Right cardiac atrium (tissue), 5 donors: Measurements from ENCODE around the gene PRRG1. TPM values are rescaled to one million over a fixed set of nuclear protein-coding genes. Genes with fewer than 3 reads are reported as not detected.
"Not testable (repeated sequence)": the region's sequence is repeated elsewhere in the genome, so short reads cannot be mapped to it uniquely, and the experiment has no call there.

Experiments used
- ATAC-seq, 2 donors: fragments of 200-7000 bp; cut with Tn5 transposase; one replicate each; pipeline versions ENCODE4 v1.8.0 to v1.9.1; 2020; ENCODE audit warnings: moderate library complexity in 2 of 2, mild to moderate bottlenecking in 1 of 2
- DNase-seq, 3 donors: peaks; one replicate each; pipeline ENCODE4 v3.0.0-alpha.2; 2020
- H3K27ac ChIP-seq: one replicate; pipeline ENCODE4 v1.5.1; 2013; ENCODE audit warnings: mild to moderate bottlenecking, low read length, control low read depth, moderate library complexity
- H3K27me3 ChIP-seq: one replicate; pipeline ENCODE4 v1.6.1; 2013; ENCODE audit not compliant: control insufficient read depth, insufficient read depth
- H3K4me1 ChIP-seq: one replicate; pipeline ENCODE4 v1.6.1; 2013; ENCODE audit warnings: low read length; ENCODE audit not compliant: control insufficient read depth, insufficient read depth
- H3K4me3 ChIP-seq: one replicate; pipeline ENCODE4 v1.5.1; 2013; ENCODE audit warnings: low read length, control low read depth
- H3K9me3 ChIP-seq: one replicate; pipeline ENCODE4 v1.6.1; 2013; ENCODE audit warnings: low read length; ENCODE audit not compliant: control insufficient read depth
- WGBS: extraction: QIAGEN DNeasy Blood & Tissue Kit; methylation state at CpG from one replicate; pipeline ENCODE4 v1.1.7; 2013; 5-methylcytosine and 5-hydroxymethylcytosine counted together
- intact Hi-C, 4 donors: fragments of 100-400 bp; cut with DNase I; formaldehyde crosslinking; loops; one replicate each; pipeline versions ENCODE4 v1.11.0 to v1.14.0; 2022 to 2023
- polyA plus RNA-seq: library from polyadenylated mRNA; stranded (reverse); fragments of 200-250 nt; gene quantifications from one replicate; pipeline ENCODE4 v1.2.3, GENCODE V29; 2013
- total RNA-seq, 4 donors: library from RNA; stranded (reverse); fragmentation: NEBNext Ultra II Directional; extraction: Animal tissue kit (Norgen Biotek cat#: 25700); gene quantifications; one replicate each; pipeline ENCODE4 v1.2.1, GENCODE V29; 2021
- donor health status: healthy with polysubstance abuse.
- donor health status: DM: no; HTN: yes; CAD: no.
- donor health status: DM: no; HTN: no; CAD: no.
- donor health status: DM: no; HTN: yes; CAD: no; lungs with severe emphysema.
- donor health status: DM: yes; HTN: yes; CAD: no.

PRRG1 gene
- total and polyA plus RNA-seq, 5 donors: 6.1 to 15.2 (median 12.0) TPM

GRCh38 chrX:37470711-37471110 lies 121.5 kb downstream of the PRRG1 start:
- DNase-seq (no peak), ATAC-seq (no peak)
- no peak overlapping the region for H3K4me3 ChIP-seq
- H3K4me1 ChIP-seq: no peaks in the 10 kb centered on the region
- 90% methylated on average over 3 of the region's 3 CpGs for WGBS
- no peaks in the 10 kb centered on the region for H3K9me3 ChIP-seq
- intact Hi-C loops: no loop called here
- H3K27me3 ChIP-seq: no peaks in the 10 kb centered on the region
- H3K27ac ChIP-seq: no peak overlapping the region

DNA sequence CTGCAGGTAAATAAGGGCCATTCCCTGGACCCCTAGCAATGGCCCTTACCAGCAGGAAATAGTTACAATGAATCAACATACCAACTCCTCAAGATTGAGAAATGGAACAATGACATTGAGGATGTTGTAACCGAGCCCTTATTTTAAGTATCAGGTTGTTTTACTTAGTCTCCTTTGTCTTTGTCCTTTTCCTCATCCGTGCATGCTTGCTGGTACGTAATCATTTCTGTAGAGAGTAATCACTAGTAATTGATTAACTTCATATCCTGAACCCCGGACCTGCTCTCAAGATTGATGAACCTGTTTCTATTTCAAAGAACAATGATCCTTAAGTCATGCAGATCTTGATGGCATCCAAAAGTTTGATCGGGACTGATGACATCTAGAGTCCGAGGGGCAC lies 123.7 kb downstream of the PRRG1 start:
- no peak for ATAC-seq
- DNase-seq: no peak
- intact Hi-C loops: no loop called here
- 93% methylated on average over 6 of the region's 6 CpGs for WGBS
- Histone ChIP-seq H3K27ac (no peak overlapping the region), H3K4me3 (no peak overlapping the region), H3K9me3 (no peaks in the 10 kb centered on the region), H3K4me1 (no peaks in the 10 kb centered on the region), H3K27me3 (no peaks in the 10 kb centered on the region)

DNA sequence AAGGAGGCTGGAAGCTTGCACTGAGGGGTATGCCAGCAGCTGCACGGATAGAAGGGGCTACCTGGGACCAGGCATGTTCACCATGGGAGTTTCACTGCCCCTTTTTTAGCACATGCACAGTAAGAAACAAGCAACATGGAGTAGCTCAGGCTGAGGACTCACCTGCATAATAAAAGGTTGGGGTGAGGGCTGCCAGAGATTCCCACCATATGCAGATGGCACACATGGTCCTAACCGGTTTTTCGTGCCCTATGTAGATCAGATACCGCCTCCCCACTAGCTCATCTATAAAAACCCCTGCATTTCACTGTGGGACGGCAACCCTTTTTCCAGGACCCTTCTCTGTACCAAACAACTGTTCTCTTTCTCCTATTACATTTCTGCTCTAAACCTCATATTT lies 125.3 kb downstream of the PRRG1 start:
- DNase-seq (no peak), ATAC-seq (no peak)
- Histone ChIP-seq H3K4me3 (no peak overlapping the region), H3K27me3 (no peaks in the 10 kb centered on the region), H3K27ac (no peak overlapping the region), H3K4me1 (no peaks in the 10 kb centered on the region), H3K9me3 (no peaks in the 10 kb centered on the region)
- intact Hi-C loops: no loop called here
- 85% methylated on average over 5 of the region's 5 CpGs for WGBS

- DNase-seq (no peak), ATAC-seq (no peak)
- Histone ChIP-seq H3K9me3 (no peaks in the 10 kb centered on the region), H3K27me3 (no peaks in the 10 kb centered on the region), H3K4me1 (no peaks in the 10 kb centered on the region), H3K27ac (no peak overlapping the region), H3K4me3 (no peak overlapping the region)
- intact Hi-C loops: no loop called here
- 97% methylated on average over 3 of the region's 3 CpGs for WGBS
Measured at GRCh38 chrX:37476571-37477170, 127.5 kb downstream of the PRRG1 start.

DNA sequence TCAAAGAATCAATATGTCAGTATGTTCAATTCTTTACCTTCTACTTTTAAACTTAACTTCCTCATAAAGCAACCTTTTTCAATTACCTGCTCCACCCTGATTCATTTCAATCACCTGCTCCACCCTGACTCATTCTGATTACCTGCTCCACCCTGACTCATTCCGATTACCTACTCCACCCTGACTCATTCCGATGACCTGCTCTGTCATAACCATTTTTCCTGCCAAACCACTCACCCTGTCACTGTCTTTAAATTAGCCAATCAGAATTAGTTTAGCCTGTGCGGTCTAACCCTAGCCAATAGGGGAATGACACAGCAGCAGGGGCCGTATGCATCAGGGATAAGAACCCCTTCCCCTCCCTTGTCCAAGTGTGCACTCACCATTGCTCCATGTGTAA lies 135.2 kb downstream of the PRRG1 start:
- intact Hi-C loops, H3K4me3 ChIP-seq, DNase-seq, H3K4me1 ChIP-seq, H3K27me3 ChIP-seq, ATAC-seq, H3K9me3 ChIP-seq, H3K27ac ChIP-seq: not testable (repeated sequence)
- 90% methylated on average over 4 of the region's 4 CpGs for WGBS

DNA sequence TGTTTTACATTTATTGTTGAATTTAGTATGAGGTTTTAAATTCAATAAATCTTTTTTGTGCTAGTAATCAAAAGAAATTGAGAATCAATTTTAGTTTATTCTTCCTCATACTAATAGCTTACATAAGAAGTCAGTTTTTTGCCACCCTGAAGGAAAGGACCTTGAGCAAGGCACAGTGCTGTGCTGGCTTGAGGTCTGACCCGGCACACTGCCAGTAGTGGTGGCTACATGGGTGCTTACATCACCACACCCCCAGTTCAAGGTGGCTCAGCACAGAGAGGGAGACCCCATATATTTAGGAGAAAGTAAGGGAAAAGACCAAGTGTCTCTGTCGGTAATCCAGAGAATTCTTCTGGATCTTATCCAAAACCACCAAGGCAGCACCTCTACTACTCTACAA lies 136.3 kb downstream of the PRRG1 start:
- intact Hi-C loops: no loop called here
- ATAC-seq (no peak), DNase-seq (no peak)
- H3K4me1 ChIP-seq: no peaks in the 10 kb centered on the region
- no peaks in the 10 kb centered on the region for H3K27me3 ChIP-seq
- no peak overlapping the region for H3K4me3 ChIP-seq
- WGBS: 88% methylated on average over 2 of the region's 2 CpGs
- no peak overlapping the region for H3K27ac ChIP-seq
- no peaks in the 10 kb centered on the region for H3K9me3 ChIP-seq

DNA sequence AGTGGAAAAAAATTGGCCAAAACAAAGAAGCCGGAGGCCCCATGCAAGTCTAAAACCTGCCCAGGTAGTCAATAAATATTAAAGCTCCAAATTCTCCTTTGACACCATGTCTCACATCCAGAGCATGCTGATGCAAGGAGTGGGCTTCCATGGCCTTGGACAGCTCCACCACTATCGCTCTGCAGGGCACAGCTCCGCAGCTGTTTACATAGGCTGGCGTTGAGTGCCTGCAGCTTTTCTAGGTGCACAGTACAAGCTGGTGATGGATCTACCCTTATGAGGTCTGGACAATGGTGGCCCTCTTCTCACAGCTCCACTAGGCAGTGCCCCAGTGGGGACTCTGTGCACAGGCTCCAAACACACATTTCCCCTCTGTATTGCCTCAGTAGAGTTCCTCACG lies 138.1 kb downstream of the PRRG1 start:
- Histone ChIP-seq H3K27ac (no peak overlapping the region), H3K9me3 (no peaks in the 10 kb centered on the region), H3K4me1 (no peaks in the 10 kb centered on the region), H3K4me3 (no peak overlapping the region), H3K27me3 (no peaks in the 10 kb centered on the region)
- intact Hi-C loops: no loop called here
- no peak for DNase-seq
- 95% methylated on average over 5 of the region's 5 CpGs for WGBS
- ATAC-seq: no peak

DNA sequence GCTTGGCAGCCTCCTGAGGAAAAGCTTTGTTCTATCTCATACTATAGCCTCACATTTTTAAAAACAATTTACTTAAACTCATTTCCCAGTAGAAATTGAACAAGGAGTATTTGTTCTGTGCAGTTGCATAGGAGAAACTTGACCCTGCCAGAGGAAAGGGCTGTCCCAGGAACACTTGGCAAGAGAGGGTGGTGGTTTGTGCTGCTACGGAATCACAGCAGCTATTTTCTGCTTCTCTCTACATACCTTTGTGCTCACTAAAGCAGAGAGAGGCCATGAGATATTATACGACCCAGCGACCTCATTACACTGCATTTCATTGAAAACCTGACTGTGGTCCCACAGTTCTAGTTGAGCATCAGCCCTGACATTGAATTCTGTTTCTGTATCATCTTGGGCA lies 139.2 kb downstream of the PRRG1 start:
- 71% methylated on average over 3 of the region's 3 CpGs for WGBS
- intact Hi-C loops: no loop called here
- Histone ChIP-seq H3K27ac (no peak overlapping the region), H3K4me3 (no peak overlapping the region), H3K27me3 (no peaks in the 10 kb centered on the region), H3K4me1 (no peaks in the 10 kb centered on the region), H3K9me3 (no peaks in the 10 kb centered on the region)
- ATAC-seq (no peak), DNase-seq (no peak)

DNA sequence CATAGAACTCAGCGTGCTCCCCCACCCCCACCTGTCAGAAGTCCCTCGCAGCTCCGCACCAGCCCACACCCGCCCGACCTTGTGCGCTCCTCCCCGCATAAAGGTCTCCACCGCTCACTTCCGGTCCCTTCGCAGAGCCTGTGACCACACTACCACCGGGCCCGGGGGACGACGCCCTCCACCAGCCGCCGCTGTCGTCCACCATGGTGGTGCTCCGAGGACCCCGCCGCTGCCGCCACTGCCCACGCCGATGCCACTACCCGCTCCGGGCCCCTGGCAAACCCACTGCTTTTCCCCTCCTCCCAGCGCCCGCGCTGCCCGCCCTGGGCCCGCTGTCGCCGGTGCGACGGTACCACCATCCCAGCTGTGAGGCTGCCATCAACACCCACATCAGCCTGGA lies 142.5 kb downstream of the PRRG1 start:
- intact Hi-C loops: no loop called here
- ATAC-seq (no peak), DNase-seq (peak in 2 of 3 donors; percentile 32 to 50)
- Histone ChIP-seq H3K27me3 (no peaks in the 10 kb centered on the region), H3K9me3 (no peaks in the 10 kb centered on the region), H3K4me1 (no peaks in the 10 kb centered on the region), H3K27ac (no peak overlapping the region), H3K4me3 (no peak overlapping the region)
- 99% methylated on average over 34 of the region's 34 CpGs for whole genome bisulfite sequencing

- intact Hi-C loops, H3K4me3 ChIP-seq, H3K4me1 ChIP-seq, H3K27me3 ChIP-seq, H3K27ac ChIP-seq, H3K9me3 ChIP-seq, ATAC-seq, DNase-seq: not testable (repeated sequence)
- WGBS: 15% methylated on average over 2 of the region's 2 CpGs
Measured at GRCh38 chrX:37495760-37496159, 146.6 kb downstream of the PRRG1 start.

GRCh38 chrX:37497126-37497525 lies 148.0 kb downstream of the PRRG1 start:
- 88% methylated on average over 1 of the region's 1 CpG for WGBS
- H3K27me3 ChIP-seq, H3K27ac ChIP-seq, DNase-seq, H3K9me3 ChIP-seq, H3K4me3 ChIP-seq, intact Hi-C loops, ATAC-seq, H3K4me1 ChIP-seq: not testable (repeated sequence)

DNA sequence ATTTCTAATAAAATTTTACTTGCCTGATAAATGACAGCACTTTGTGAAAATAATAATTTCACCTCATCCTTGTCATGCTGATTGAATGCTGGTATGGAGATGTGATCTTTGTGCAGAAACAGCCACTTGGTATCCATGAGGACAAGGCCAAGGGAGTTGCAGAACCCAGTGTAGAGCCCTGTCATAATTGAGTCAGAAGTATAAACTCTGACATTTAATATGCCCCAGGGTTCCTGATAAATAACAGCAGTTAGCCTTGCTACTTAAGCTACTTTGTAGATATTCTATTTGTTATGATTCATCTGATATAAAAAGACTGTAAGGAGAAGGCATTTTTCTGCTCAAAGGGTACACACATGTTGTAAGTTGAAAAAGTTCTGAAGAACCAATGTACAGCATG lies 149.2 kb downstream of the PRRG1 start:
- H3K9me3 ChIP-seq, H3K4me3 ChIP-seq, H3K27me3 ChIP-seq, DNase-seq, H3K27ac ChIP-seq, ATAC-seq, H3K4me1 ChIP-seq, intact Hi-C loops: not testable (repeated sequence)
